Dermis blood vessel endothelial cell (primary cell): ENCODE data around the gene ZXDA. TPM values are rescaled to one million over a fixed set of nuclear protein-coding genes. Genes with fewer than 3 reads are reported as not detected.

ENCODE experiments used
- DNase-seq: peaks from one replicate; pipeline ENCODE4 v3.0.0; 2010
- total RNA-seq: library from RNA; depleted of rRNA; stranded (reverse); fragments of >200 nt; gene quantifications from 2 replicates; pipeline ENCODE4 v1.2.3, GENCODE V29; 2014

ZXDA gene, protein sequence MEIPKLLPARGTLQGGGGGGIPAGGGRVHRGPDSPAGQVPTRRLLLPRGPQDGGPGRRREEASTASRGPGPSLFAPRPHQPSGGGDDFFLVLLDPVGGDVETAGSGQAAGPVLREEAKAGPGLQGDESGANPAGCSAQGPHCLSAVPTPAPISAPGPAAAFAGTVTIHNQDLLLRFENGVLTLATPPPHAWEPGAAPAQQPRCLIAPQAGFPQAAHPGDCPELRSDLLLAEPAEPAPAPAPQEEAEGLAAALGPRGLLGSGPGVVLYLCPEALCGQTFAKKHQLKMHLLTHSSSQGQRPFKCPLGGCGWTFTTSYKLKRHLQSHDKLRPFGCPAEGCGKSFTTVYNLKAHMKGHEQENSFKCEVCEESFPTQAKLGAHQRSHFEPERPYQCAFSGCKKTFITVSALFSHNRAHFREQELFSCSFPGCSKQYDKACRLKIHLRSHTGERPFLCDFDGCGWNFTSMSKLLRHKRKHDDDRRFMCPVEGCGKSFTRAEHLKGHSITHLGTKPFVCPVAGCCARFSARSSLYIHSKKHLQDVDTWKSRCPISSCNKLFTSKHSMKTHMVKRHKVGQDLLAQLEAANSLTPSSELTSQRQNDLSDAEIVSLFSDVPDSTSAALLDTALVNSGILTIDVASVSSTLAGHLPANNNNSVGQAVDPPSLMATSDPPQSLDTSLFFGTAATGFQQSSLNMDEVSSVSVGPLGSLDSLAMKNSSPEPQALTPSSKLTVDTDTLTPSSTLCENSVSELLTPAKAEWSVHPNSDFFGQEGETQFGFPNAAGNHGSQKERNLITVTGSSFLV
- 17.1 and 25.9 TPM in 2 replicates for total RNA-seq

DNA sequence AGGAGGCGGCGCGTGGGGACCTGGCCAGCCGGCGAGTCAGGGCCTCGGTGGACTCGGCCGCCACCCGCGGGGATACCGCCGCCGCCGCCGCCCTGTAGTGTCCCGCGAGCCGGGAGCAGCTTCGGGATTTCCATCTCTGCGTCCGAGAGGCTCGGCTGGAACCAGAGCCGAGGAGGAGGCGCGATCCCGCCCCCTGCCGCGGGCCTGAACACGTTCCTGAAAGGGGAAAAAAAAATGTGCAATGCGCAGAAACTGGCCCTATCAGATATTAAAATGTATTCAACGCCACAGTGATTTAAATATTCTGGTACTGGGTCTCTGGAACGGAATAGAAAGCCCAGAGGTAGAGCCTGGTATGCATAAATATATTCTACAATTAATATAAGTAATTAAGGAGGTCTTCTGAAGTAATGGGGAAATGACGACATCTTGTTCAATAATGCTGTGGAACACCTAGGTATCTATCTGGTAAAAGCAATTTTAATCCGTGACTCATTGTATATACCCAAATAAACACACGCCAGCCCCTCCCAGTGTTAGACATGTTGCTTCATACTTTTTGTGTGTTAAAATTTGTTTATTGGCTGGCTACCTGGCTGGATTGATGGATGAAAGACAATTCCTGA, at the start of gene ZXDA:
ZXDA (minus strand) TSS at position 172 of the 626 bp plus-strand sequence; CDS start at position 134, 38 bp downstream.
- peak; percentile 22 for DNase-seq

GRCh38 chrX:57952320-57952678, 42.0 kb upstream of the ZXDA start:
- no peak for DNase-seq

- peak; percentile 67 for DNase-seq
Measured at GRCh38 chrX:57951666-57952319, 41.5 kb upstream of the ZXDA start.

- DNase-seq: no peak
Measured at GRCh38 chrX:57933321-57933720, 23.1 kb upstream of the ZXDA start.

DNA sequence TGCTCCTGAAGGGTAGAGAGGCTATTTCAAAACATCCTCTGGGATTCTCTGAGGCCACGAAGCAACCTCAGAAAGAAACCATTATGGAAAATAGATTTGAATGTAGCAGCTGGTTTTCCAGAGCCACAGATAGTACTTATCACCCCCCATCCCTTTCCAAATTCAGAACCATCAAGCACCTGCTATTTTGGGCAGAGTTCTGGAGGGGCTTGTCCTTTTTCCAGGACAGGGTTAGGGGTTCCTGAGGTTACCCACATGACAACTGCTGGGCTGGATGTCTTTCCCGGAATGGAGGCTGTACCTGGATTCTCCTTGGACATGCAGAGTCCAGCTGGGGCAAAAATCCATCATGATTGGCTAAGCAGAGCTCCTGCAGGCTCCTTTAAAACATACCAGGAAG, 22.0 kb upstream of the ZXDA start:
- no peak for DNase-seq

DNA sequence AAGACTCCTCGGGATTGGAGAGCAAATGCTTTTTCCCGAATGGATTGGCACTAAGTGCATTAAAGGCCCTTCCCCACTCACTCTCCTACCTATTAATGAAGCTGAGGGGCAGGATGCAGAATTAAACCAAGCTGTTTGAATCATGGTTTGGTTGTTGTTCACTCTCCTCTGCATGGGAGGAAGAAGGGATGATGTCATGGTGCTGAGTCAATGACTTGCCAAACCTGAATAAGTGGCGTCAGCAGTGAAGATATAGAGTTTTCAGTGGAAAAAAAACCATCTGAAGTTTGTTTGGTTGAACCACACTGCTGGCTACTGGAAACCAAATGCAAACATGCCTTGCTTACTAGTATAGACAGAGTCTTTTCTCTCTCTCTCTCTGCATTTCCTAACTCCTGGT, 19.8 kb upstream of the ZXDA start:
- DNase-seq: peak; percentile 2

DNA sequence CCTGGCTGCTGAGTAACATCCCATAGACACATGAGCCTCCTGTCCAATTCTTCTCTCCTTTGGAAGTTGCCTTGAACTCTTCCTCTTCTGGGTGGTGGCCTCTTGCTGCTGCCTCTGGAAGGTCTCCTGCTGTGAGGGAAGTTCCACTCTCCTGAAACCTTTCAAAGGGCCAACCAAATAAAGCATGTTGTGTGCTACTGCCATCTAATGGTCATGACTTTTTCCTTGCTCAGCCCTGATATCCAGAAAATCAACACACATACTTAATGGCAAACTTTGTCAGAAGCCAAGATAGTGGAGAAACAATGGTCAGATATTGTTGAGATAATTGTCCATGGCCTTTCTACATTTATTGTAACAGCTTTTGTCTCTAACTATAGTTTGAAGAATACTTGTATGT, 19.1 kb upstream of the ZXDA start:
- peak; percentile 61 for DNase-seq

DNA sequence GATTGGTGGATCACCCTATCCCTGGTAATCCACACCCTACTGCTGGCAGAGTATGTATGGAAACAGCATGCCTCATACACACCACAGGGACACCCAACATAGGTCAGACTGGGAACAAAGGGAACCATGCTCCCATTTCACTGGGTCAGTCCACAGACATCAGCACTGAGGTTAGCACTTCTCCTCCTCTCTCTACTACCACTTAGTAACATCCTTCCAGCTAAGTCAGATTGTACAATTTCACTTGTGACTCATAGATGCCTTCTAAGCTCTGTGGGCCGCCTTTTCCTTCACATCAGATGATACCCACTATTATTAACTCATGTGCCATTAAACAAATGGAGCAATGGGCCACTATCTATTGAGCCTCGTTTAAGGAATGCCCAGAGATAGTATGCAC, 15.5 kb upstream of the ZXDA start:
- DNase-seq: no peak

GRCh38 chrX:57918750-57919436, 8.6 kb upstream of the ZXDA start:
- DNase-seq: peak; percentile 54

DNA sequence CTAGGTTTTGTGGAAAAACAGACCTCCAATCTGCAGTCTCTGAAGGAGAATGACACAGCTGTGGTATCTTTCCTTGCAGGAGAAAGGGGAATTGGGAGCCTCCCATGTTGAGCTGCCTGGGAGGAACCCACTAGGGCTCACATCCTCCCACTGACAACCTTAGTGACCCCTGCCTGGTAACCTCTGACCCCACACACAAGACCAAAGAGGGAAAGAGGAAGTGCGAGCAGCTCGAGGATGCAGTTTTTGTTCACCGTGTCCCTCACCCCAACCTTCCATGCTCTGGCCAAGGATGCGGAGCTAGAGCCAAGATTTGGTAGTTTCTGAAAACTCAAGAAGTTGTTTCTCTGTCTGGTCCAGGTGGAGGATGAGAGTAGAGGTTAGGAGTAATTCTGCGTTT, 5.4 kb upstream of the ZXDA start:
- DNase-seq: no peak

GRCh38 chrX:57909595-57910286, 517 bp downstream of the ZXDA start:
- DNase-seq: peak; percentile 30

DNA sequence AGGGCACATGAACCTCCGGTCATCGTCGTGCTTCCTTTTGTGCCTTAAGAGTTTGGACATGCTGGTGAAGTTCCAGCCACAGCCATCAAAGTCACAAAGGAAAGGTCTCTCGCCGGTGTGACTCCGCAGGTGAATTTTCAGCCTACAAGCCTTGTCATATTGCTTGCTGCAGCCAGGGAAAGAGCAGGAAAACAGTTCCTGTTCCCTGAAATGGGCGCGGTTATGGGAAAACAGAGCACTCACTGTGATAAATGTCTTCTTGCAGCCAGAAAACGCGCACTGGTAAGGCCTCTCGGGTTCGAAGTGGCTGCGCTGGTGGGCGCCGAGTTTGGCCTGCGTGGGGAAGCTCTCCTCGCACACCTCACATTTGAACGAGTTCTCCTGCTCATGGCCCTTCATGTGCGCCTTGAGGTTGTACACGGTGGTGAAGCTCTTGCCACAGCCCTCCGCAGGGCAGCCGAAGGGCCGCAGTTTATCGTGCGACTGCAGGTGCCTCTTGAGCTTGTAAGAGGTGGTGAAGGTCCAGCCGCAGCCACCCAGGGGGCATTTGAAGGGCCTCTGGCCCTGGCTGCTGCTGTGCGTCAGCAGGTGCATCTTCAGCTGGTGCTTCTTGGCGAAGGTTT, 1.2 kb downstream of the ZXDA start:
- peak; percentile 34 for DNase-seq

- DNase-seq: peak; percentile 67
Measured at GRCh38 chrX:57906790-57907189, 3.5 kb downstream of the ZXDA start.

- peak; percentile 7 for DNase-seq
Measured at GRCh38 chrX:57905141-57905540, 5.1 kb downstream of the ZXDA start.

- DNase-seq: peak; percentile 60
Measured at GRCh38 chrX:57904176-57904880, 5.9 kb downstream of the ZXDA start.

- DNase-seq: no peak
Measured at GRCh38 chrX:57902633-57903032, 7.6 kb downstream of the ZXDA start.

- DNase-seq: no peak
Measured at GRCh38 chrX:57901466-57901865, 8.8 kb downstream of the ZXDA start.

GRCh38 chrX:57900975-57901374, 9.3 kb downstream of the ZXDA start:
- peak; percentile 89 for DNase-seq

DNA sequence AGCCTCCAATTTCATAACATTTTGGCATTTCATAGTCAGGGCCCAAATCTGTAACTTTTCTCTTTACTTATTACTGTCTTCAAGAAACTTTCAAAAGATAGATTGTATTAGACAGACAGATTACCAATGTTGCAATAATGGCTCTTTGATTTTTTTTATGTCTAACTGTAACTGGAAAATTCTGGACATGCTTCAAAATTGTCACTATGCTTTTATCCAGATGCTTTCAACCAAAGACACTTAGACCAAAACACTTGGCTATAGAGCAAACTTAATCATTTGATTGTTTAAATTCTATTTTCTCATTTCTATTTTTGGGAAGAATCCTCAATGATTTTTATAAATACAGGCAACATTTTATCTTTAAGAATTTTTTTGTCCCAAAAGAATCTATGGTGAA, 10.4 kb downstream of the ZXDA start:
- DNase-seq: no peak

DNA sequence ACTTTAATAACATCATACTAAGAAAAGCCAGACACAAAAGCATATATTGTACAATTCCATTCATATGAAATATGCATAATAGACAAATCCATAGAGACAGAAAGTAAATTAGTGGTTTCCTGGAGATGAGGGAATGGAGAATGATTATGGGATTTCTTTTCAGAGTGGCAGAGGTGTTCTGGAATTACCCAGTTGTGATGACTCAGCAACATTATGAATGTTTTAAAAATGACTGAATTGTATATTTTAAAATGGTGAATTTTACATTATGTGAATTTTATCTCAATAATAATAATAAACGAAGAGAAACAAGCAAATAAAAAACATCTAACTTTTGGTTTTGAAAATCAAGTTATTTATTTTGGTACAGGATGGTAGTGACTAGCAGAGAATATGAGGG, 11.2 kb downstream of the ZXDA start:
- DNase-seq: no peak

GRCh38 chrX:57871463-57871862, 38.8 kb downstream of the ZXDA start:
- no peak for DNase-seq
